Liver (tissue), 9 donors: Measurements from ENCODE around the gene C3orf18. TPM values are rescaled to one million over a fixed set of nuclear protein-coding genes. Genes with fewer than 3 reads are reported as not detected.

ENCODE experiments used
- DNase-seq: peaks from one replicate; pipeline ENCODE4 v3.0.0-alpha.2; 2017; ENCODE audit warnings: low spot score
- H3K27ac ChIP-seq, 2 donors: one replicate each; pipeline ENCODE4 v1.7.0; 2013; ENCODE audit warnings: inconsistent platforms in 2 of 2, low read length in 2 of 2, control low read depth in 1 of 2, low read depth in 1 of 2, mild to moderate bottlenecking in 1 of 2
- H3K27me3 ChIP-seq, 4 donors: one replicate each; pipeline versions ENCODE4 v1.6.1 to v1.7.0; 2013; ENCODE audit warnings: low read length in 3 of 4, inconsistent platforms in 1 of 4, mild to moderate bottlenecking in 1 of 4, moderate library complexity in 1 of 4; ENCODE audit not compliant: control insufficient read depth in 4 of 4, insufficient read depth in 4 of 4
- H3K36me3 ChIP-seq, 4 donors: one replicate each; pipeline versions ENCODE4 v1.6.1 to v1.7.0; 2013; ENCODE audit warnings: low read length in 3 of 4, mild to moderate bottlenecking in 3 of 4, low read depth in 1 of 4, moderate library complexity in 1 of 4; ENCODE audit not compliant: control insufficient read depth in 4 of 4, insufficient read depth in 3 of 4
- H3K4me1 ChIP-seq, 4 donors: one replicate each; pipeline versions ENCODE4 v1.6.1 to v1.7.0; 2013; ENCODE audit warnings: low read length in 3 of 4, mild to moderate bottlenecking in 3 of 4, moderate library complexity in 1 of 4; ENCODE audit not compliant: control insufficient read depth in 4 of 4, insufficient read depth in 4 of 4
- H3K4me3 ChIP-seq, 3 donors: one replicate each; pipeline versions ENCODE4 v1.6.1 to v1.7.0; 2013; ENCODE audit warnings: low read length in 3 of 3, control low read depth in 1 of 3, low read depth in 1 of 3, mild to moderate bottlenecking in 1 of 3
- H3K9ac ChIP-seq, 2 donors: one replicate each; pipeline ENCODE4 v1.7.0; 2013; ENCODE audit warnings: low read length in 2 of 2, mild to moderate bottlenecking in 2 of 2, moderate library complexity in 2 of 2, control low read depth in 1 of 2, low read depth in 1 of 2
- H3K9me3 ChIP-seq, 4 donors: one replicate each; pipeline versions ENCODE4 v1.6.1 to v1.7.0; 2013; ENCODE audit warnings: low read length in 3 of 4; ENCODE audit not compliant: control insufficient read depth in 4 of 4
- EGR1 ChIP-seq, 2 donors: IDR thresholded peaks; 2 replicates each; pipeline ENCODE4 v1.6.1; 2016 to 2018; ENCODE audit warnings: antibody characterized with exemption in 2 of 2, low read depth in 2 of 2
- FOXA1 ChIP-seq: IDR thresholded peaks from 2 replicates; pipeline ENCODE4 v1.6.1; 2016; ENCODE audit warnings: antibody characterized with exemption
- FOXA2 ChIP-seq: IDR thresholded peaks from 2 replicates; pipeline ENCODE4 v1.6.1; 2016; ENCODE audit warnings: antibody characterized with exemption
- GABPA ChIP-seq, 2 donors: IDR thresholded peaks in 1 of 2; conservative IDR thresholded peaks in 1 of 2; 2 replicates each; pipeline ENCODE4 v1.6.1; 2016; ENCODE audit warnings: antibody characterized with exemption in 2 of 2, mild to moderate bottlenecking in 1 of 2, moderate library complexity in 1 of 2
- HNF4A ChIP-seq, 2 donors: conservative IDR thresholded peaks; 2 replicates each; pipeline ENCODE4 v1.6.1; 2016; ENCODE audit warnings: antibody characterized with exemption in 2 of 2, mild to moderate bottlenecking in 2 of 2
- HNF4G ChIP-seq: IDR thresholded peaks from 2 replicates; pipeline ENCODE4 v1.6.1; 2016; ENCODE audit warnings: antibody characterized with exemption
- JUND ChIP-seq, 2 donors: IDR thresholded peaks; 2 replicates each; pipeline ENCODE4 v1.6.1; 2016; ENCODE audit warnings: antibody characterized with exemption in 2 of 2
- NR2F2 ChIP-seq: IDR thresholded peaks from 2 replicates; pipeline ENCODE4 v1.6.1; 2016; ENCODE audit warnings: antibody characterized with exemption
- RAD21 ChIP-seq, 2 donors: IDR thresholded peaks; 2 replicates each; pipeline ENCODE4 v1.6.1; 2016; ENCODE audit warnings: antibody characterized with exemption in 2 of 2, mild to moderate bottlenecking in 2 of 2
- RXRA ChIP-seq, 2 donors: IDR thresholded peaks; 2 replicates each; pipeline ENCODE4 v1.6.1; 2017 to 2018; ENCODE audit warnings: antibody characterized with exemption in 2 of 2, mild to moderate bottlenecking in 1 of 2
- SP1 ChIP-seq: IDR thresholded peaks from 2 replicates; pipeline ENCODE4 v1.6.1; 2018; ENCODE audit warnings: antibody characterized with exemption, mild to moderate bottlenecking
- TAF1 ChIP-seq: conservative IDR thresholded peaks from 2 replicates; pipeline ENCODE4 v1.6.1; 2016; ENCODE audit warnings: antibody characterized with exemption, mild to moderate bottlenecking
- YY1 ChIP-seq: IDR thresholded peaks from 2 replicates; pipeline ENCODE4 v1.6.1; 2016; ENCODE audit warnings: antibody characterized with exemption, mild to moderate bottlenecking
- WGBS: extraction: QIAGEN DNeasy Blood & Tissue Kit; methylation state at CpG from one replicate; pipeline ENCODE4 v1.1.7; 2013; 5-methylcytosine and 5-hydroxymethylcytosine counted together
- polyA plus RNA-seq, 2 donors: library from polyadenylated mRNA; stranded (reverse) in 1 of 2; unstranded in 1 of 2; fragments of 200-250 nt in 1 of 2; fragments of >200 nt in 1 of 2; fragmentation: Nextera tagmentation in 1 of 2; extraction: Ambion mirVana in 1 of 2; gene quantifications; one replicate each; pipeline versions ENCODE4 v1.2.1 to v1.2.3, GENCODE V29; 2013 to 2015
- total RNA-seq, 2 donors: library from RNA; depleted of rRNA; stranded (reverse); fragments of >200 nt; gene quantifications; one replicate each; pipeline ENCODE4 v1.2.3, GENCODE V29; 2014
- TF ChIP-seq, protein P1 (sequence below): IDR thresholded peaks from 2 replicates; pipeline ENCODE4 v1.6.1; 2016; ENCODE audit warnings: antibody characterized with exemption
- TF ChIP-seq, protein P2 (sequence below): IDR thresholded peaks from 2 replicates; pipeline ENCODE4 v1.6.1; 2016; ENCODE audit warnings: antibody characterized with exemption, mild to moderate bottlenecking
- TF ChIP-seq, protein P3 (sequence below): IDR thresholded peaks from 2 replicates; pipeline ENCODE4 v1.6.1; 2016; ENCODE audit warnings: antibody characterized with exemption
- TF ChIP-seq, protein P4 (sequence below): IDR thresholded peaks from 2 replicates; pipeline ENCODE4 v1.6.1; 2016; ENCODE audit warnings: antibody characterized with exemption
- TF ChIP-seq, protein P5 (sequence below): fragments of 150-350 bp; IDR thresholded peaks from 2 replicates; pipeline ENCODE4 v1.5.1; 2017; ENCODE audit warnings: improper control_type of control experiment, low read depth, low read length; ENCODE audit not compliant: missing input control
- donor health status: healthy.
- donor health status: healthy.
- donor health status: healthy.
- donor health status: healthy.
- donor health status: healthy.

C3orf18 gene
- total and polyA plus RNA-seq, 4 donors, result 0.54 to 2.7 (median 1.5) TPM

DNA sequence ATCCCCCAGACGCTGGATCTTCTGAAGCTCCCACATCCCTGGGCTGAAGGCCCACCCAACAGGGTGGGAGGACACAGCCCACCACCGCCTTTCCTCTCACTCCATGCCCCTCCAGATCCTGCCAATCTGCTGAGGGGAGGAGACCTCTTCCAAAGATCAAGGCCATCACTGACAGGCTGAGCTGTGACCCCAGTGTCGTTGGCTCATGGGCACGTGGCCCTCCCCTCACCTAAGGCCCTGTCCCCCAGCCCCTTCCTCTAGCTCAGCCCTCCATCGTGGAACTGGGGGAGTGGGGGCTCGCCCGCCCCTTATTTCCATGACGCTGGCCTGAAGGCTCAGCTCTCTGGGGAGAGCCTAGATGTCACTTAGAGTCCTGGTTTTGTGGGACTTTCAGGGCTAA lies 10.4 kb downstream of the C3orf18 start (continued):
- TF ChIP-seq, protein P1, sequence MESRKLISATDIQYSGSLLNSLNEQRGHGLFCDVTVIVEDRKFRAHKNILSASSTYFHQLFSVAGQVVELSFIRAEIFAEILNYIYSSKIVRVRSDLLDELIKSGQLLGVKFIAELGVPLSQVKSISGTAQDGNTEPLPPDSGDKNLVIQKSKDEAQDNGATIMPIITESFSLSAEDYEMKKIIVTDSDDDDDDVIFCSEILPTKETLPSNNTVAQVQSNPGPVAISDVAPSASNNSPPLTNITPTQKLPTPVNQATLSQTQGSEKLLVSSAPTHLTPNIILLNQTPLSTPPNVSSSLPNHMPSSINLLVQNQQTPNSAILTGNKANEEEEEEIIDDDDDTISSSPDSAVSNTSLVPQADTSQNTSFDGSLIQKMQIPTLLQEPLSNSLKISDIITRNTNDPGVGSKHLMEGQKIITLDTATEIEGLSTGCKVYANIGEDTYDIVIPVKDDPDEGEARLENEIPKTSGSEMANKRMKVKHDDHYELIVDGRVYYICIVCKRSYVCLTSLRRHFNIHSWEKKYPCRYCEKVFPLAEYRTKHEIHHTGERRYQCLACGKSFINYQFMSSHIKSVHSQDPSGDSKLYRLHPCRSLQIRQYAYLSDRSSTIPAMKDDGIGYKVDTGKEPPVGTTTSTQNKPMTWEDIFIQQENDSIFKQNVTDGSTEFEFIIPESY, result no peak
- no peak for TF ChIP-seq RAD21 (IDR thresholded peaks at IDR 0.05)

DNA sequence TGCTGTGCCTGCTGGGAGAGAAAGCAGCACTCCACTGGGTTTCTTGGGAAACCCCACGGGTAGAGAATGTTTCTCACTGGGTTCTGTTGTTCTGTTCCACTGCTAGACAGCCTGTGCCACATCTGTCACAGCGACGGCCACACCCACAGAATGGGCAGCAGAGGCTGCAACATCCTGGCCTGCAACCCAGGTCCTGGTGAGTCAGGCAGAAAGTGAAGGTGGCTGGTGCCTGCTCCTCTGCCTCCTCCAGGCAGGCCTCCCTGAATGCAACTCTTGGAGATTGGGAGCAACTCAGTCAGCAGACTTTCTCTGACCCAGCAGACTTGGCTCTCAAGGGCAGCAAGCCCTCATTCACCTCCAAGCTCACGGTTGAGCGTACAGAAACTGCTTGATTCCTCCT lies 13.0 kb downstream of the C3orf18 start:
- Histone ChIP-seq H3K4me1 (peaks cover 0 to 2% (median 0%) of the 10 kb centered on the region in 4 donors), H3K4me3 (no peak overlapping the region), H3K27me3 (no peaks in the 10 kb centered on the region), H3K36me3 (no peaks in the 10 kb centered on the region), H3K27ac (no peak overlapping the region), H3K9me3 (no peaks in the 10 kb centered on the region), H3K9ac (no peak overlapping the region)
- no peak for DNase-seq
- WGBS, result 73% methylated on average over 5 of the region's 5 CpGs
- no peak for TF ChIP-seq NR2F2
- TF ChIP-seq SP1, result no peak
- no peak for TF ChIP-seq GABPA (IDR thresholded peaks at IDR 0.05 in 1 of 2, conservative IDR thresholded peaks at IDR 0.05 in 1 of 2)
- no peak for TF ChIP-seq HNF4G
- TF ChIP-seq JUND (IDR thresholded peaks at IDR 0.05), result no peak
- TF ChIP-seq, protein P1, result no peak
- TF ChIP-seq FOXA2, result no peak
- no peak for TF ChIP-seq EGR1 (IDR thresholded peaks at IDR 0.05; ENCODE audit: low read depth in 2 of 2)
- no peak for TF ChIP-seq FOXA1
- TF ChIP-seq RXRA (IDR thresholded peaks at IDR 0.05), result no peak
- TF ChIP-seq, protein P2, sequence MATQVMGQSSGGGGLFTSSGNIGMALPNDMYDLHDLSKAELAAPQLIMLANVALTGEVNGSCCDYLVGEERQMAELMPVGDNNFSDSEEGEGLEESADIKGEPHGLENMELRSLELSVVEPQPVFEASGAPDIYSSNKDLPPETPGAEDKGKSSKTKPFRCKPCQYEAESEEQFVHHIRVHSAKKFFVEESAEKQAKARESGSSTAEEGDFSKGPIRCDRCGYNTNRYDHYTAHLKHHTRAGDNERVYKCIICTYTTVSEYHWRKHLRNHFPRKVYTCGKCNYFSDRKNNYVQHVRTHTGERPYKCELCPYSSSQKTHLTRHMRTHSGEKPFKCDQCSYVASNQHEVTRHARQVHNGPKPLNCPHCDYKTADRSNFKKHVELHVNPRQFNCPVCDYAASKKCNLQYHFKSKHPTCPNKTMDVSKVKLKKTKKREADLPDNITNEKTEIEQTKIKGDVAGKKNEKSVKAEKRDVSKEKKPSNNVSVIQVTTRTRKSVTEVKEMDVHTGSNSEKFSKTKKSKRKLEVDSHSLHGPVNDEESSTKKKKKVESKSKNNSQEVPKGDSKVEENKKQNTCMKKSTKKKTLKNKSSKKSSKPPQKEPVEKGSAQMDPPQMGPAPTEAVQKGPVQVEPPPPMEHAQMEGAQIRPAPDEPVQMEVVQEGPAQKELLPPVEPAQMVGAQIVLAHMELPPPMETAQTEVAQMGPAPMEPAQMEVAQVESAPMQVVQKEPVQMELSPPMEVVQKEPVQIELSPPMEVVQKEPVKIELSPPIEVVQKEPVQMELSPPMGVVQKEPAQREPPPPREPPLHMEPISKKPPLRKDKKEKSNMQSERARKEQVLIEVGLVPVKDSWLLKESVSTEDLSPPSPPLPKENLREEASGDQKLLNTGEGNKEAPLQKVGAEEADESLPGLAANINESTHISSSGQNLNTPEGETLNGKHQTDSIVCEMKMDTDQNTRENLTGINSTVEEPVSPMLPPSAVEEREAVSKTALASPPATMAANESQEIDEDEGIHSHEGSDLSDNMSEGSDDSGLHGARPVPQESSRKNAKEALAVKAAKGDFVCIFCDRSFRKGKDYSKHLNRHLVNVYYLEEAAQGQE, result no peak
- TF ChIP-seq, protein P3, sequence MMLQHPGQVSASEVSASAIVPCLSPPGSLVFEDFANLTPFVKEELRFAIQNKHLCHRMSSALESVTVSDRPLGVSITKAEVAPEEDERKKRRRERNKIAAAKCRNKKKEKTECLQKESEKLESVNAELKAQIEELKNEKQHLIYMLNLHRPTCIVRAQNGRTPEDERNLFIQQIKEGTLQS, result no peak
- no peak for TF ChIP-seq HNF4A (conservative IDR thresholded peaks at IDR 0.05)
- no peak for TF ChIP-seq YY1
- TF ChIP-seq, protein P4, sequence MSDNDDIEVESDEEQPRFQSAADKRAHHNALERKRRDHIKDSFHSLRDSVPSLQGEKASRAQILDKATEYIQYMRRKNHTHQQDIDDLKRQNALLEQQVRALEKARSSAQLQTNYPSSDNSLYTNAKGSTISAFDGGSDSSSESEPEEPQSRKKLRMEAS, result no peak
- no peak for TF ChIP-seq TAF1
- TF ChIP-seq, protein P5, sequence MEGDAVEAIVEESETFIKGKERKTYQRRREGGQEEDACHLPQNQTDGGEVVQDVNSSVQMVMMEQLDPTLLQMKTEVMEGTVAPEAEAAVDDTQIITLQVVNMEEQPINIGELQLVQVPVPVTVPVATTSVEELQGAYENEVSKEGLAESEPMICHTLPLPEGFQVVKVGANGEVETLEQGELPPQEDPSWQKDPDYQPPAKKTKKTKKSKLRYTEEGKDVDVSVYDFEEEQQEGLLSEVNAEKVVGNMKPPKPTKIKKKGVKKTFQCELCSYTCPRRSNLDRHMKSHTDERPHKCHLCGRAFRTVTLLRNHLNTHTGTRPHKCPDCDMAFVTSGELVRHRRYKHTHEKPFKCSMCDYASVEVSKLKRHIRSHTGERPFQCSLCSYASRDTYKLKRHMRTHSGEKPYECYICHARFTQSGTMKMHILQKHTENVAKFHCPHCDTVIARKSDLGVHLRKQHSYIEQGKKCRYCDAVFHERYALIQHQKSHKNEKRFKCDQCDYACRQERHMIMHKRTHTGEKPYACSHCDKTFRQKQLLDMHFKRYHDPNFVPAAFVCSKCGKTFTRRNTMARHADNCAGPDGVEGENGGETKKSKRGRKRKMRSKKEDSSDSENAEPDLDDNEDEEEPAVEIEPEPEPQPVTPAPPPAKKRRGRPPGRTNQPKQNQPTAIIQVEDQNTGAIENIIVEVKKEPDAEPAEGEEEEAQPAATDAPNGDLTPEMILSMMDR, result no peak
- no peak for TF ChIP-seq RAD21 (IDR thresholded peaks at IDR 0.05)
